Activated CD8-positive, alpha-beta T cell treated with anti-CD3 and anti-CD28 coated beads for 36 hours (primary cell): Measurements from ENCODE around the gene TCEAL4. TPM values are rescaled to one million over a fixed set of nuclear protein-coding genes. Genes with fewer than 3 reads are reported as not detected.

Experiments used
- ATAC-seq: fragments of 200-7000 bp; cut with Tn5 transposase; one replicate; pipeline ENCODE4 v1.10.0; 2021; ENCODE audit warnings: mild to moderate bottlenecking, moderate library complexity
- CTCF ChIA-PET: fragments of 350-600 bp; sonication (Branson Sonifier 250); formaldehyde crosslinking; loops from one replicate; lab custom pipeline; 2021; ENCODE audit warnings: antibody characterized with exemption; lab: Charles Lee
- POLR2A ChIA-PET: fragments of 350-600 bp; sonication (Branson Sonifier 250); formaldehyde crosslinking; loops from one replicate; lab custom pipeline; 2021; ENCODE audit warnings: antibody characterized with exemption; lab: Charles Lee
- DNase-seq: peaks from one replicate; pipeline ENCODE4 v3.0.0-alpha.2; 2020
- H3K27ac Mint-ChIP-seq: one replicate; pipeline ENCODE4 v1.8.0; 2021; ENCODE audit warnings: mild to moderate bottlenecking, mixed read lengths
- H3K27me3 Mint-ChIP-seq: one replicate; pipeline ENCODE4 v1.8.0; 2021; ENCODE audit warnings: mixed read lengths
- H3K36me3 Mint-ChIP-seq: one replicate; pipeline ENCODE4 v1.8.0; 2021; ENCODE audit warnings: low read depth, mixed read lengths
- H3K4me1 Mint-ChIP-seq: one replicate; pipeline ENCODE4 v1.8.0; 2021; ENCODE audit warnings: low read depth, mixed read lengths
- H3K4me3 Mint-ChIP-seq: one replicate; pipeline ENCODE4 v1.8.0; 2021; ENCODE audit warnings: mild to moderate bottlenecking, moderate library complexity, mixed read lengths
- H3K9me3 Mint-ChIP-seq: one replicate; pipeline ENCODE4 v1.8.0; 2021; ENCODE audit warnings: mixed read lengths
- CTCF ChIP-seq: fragments of 200-600 bp; IDR thresholded peaks from one replicate; pipeline ENCODE4 v1.8.0; 2022; ENCODE audit warnings: antibody characterized with exemption, mild to moderate bottlenecking
- intact Hi-C: fragments of 100-400 bp; cut with micrococcal nuclease; formaldehyde crosslinking; loops from one replicate; pipeline ENCODE4 v1.10.0; 2022
- total RNA-seq, 2 experiments: library from RNA; stranded (reverse); gene quantifications; one replicate each; pipeline ENCODE4 v1.2.3, GENCODE V29; 2021

Gene TCEAL4
- total RNA-seq, 2 experiments from 2014 or later, result 15.8 to 18.7 TPM

GRCh38 chrX:103629318-103630170, 44.2 kb downstream of the TCEAL4 start:
- H3K36me3 Mint-ChIP-seq, result peaks cover 1% of the 10 kb centered on the region
- peak; percentile 29 for DNase-seq
- H3K9me3 Mint-ChIP-seq, result no peaks in the 10 kb centered on the region
- POLR2A ChIA-PET, result interaction anchor here (0.7 kb wide), 1 partner anchor 18 kb away, joined by 3 read pairs; no protein-coding TSS in a partner anchor
- CTCF ChIA-PET, result no interaction called here
- peaks cover 18% of the 10 kb centered on the region for H3K4me1 Mint-ChIP-seq
- intact Hi-C loops, result loop anchor here (10.0 kb wide), 1 partner anchor 55 kb away; the partner anchor contains the start of gene MORF4L2
- ATAC-seq, result peak; percentile 55
- H3K27me3 Mint-ChIP-seq, result no peaks in the 10 kb centered on the region
- H3K4me3 Mint-ChIP-seq, result peak overlapping the region; percentile 88
- H3K27ac Mint-ChIP-seq, result peak overlapping the region; percentile 89
- no peak for TF ChIP-seq CTCF

GRCh38 chrX:103630171-103630511, 44.8 kb downstream of the TCEAL4 start:
- Mint-ChIP-seq H3K4me1 (peaks cover 18% of the 10 kb centered on the region), H3K36me3 (peaks cover 1% of the 10 kb centered on the region), H3K27ac (no peak overlapping the region), H3K27me3 (no peaks in the 10 kb centered on the region), H3K9me3 (no peaks in the 10 kb centered on the region), H3K4me3 (peak overlapping the region; percentile 88)
- TF ChIP-seq CTCF, result no peak
- intact Hi-C loops, result loop anchor here (10.0 kb wide), 1 partner anchor 55 kb away; the partner anchor contains the start of gene MORF4L2
- CTCF ChIA-PET, result no interaction called here
- DNase-seq (no peak), ATAC-seq (no peak)
- POLR2A ChIA-PET, result no interaction called here

- H3K4me1 Mint-ChIP-seq, result peaks cover 18% of the 10 kb centered on the region
- no peaks in the 10 kb centered on the region for H3K27me3 Mint-ChIP-seq
- H3K9me3 Mint-ChIP-seq, result no peaks in the 10 kb centered on the region
- H3K4me3 Mint-ChIP-seq, result no peak overlapping the region
- H3K36me3 Mint-ChIP-seq, result peaks cover 1% of the 10 kb centered on the region
- no peak for TF ChIP-seq CTCF
- no peak for ATAC-seq
- intact Hi-C loops, result loop anchor here (10.0 kb wide), 1 partner anchor 54 kb away; the partner anchor contains the start of gene MORF4L2
- ChIA-PET CTCF (no interaction called here), POLR2A (no interaction called here)
- no peak for DNase-seq
- H3K27ac Mint-ChIP-seq, result no peak overlapping the region
Observed at GRCh38 chrX:103631145-103631544, 45.8 kb downstream of the TCEAL4 start.

GRCh38 chrX:103635436-103635835, 50.1 kb downstream of the TCEAL4 start:
- no peak for TF ChIP-seq CTCF
- no peaks in the 10 kb centered on the region for H3K36me3 Mint-ChIP-seq
- intact Hi-C loops, result loop anchor here (10.0 kb wide), 1 partner anchor 49 kb away; the partner anchor contains the start of gene MORF4L2
- H3K4me3 Mint-ChIP-seq, result no peak overlapping the region
- H3K4me1 Mint-ChIP-seq, result no peaks in the 10 kb centered on the region
- H3K9me3 Mint-ChIP-seq, result no peaks in the 10 kb centered on the region
- POLR2A ChIA-PET, result no interaction called here
- H3K27ac Mint-ChIP-seq, result no peak overlapping the region
- no peaks in the 10 kb centered on the region for H3K27me3 Mint-ChIP-seq
- no peak for DNase-seq
- no peak for ATAC-seq
- CTCF ChIA-PET, result no interaction called here

Other genes starting within 250 kb of the TCEAL4 start
- 1 to 10 TPM; 6.8 to 7.5 TPM for gene TCEAL9, start 229.0 kb upstream of the TCEAL4 start, total RNA-seq
- gene BEX3, start 209.0 kb upstream of the TCEAL4 start, total RNA-seq, result 10 to 100 TPM; 30.8 to 35.1 TPM
- under 1 TPM; 0.18 to 0.58 TPM for gene RAB40A, start 66.0 kb upstream of the TCEAL4 start, total RNA-seq
- gene TCEAL3, start 22.4 kb downstream of the TCEAL4 start, total RNA-seq, result 1 to 10 TPM; 5.6 to 7.9 TPM
- 1 to 10 TPM; 6.5 to 7.7 TPM for gene TCEAL1, start 43.5 kb downstream of the TCEAL4 start, total RNA-seq
- gene MORF4L2, start 101.2 kb downstream of the TCEAL4 start, total RNA-seq, result 100 to 1,000 TPM; 234 to 239 TPM
- gene TMEM31, start 125.4 kb downstream of the TCEAL4 start, total RNA-seq, result 1 to 10 TPM in 1 of 2 experiments, under 1 TPM in 1; 0.52 to 1.1 TPM
- not detected for gene PLP1, start 191.3 kb downstream of the TCEAL4 start, total RNA-seq
- gene RAB9B, start 246.7 kb downstream of the TCEAL4 start, total RNA-seq, result under 1 TPM; 0.38 to 0.45 TPM